NCI-H69 (cell line): ENCODE results near the gene HOTAIR.
A peak's percentile ranks its signal among the peaks of the same experiment; 100 is the strongest.

Experiments used
- DNase-seq: peaks from one replicate; lab custom pipeline; 2025; lab: John Stamatoyannopoulos, UW

The HOTAIR gene

GRCh38 chr12:54011665-54012532 is 37.1 kb upstream of the HOTAIR start:
- DNase-seq: no peak

GRCh38 chr12:54010972-54011664 is 36.4 kb upstream of the HOTAIR start:
- no peak for DNase-seq

- no peak for DNase-seq
These were observed 35.6 kb upstream of the HOTAIR start for GRCh38 chr12:54010053-54010971.

GRCh38 chr12:54009171-54010052 is 34.7 kb upstream of the HOTAIR start:
- DNase-seq: peak; percentile 54

- no peak for DNase-seq
These were observed 33.5 kb upstream of the HOTAIR start for GRCh38 chr12:54008260-54008552.

- DNase-seq: no peak
These were observed 32.9 kb upstream of the HOTAIR start for GRCh38 chr12:54007538-54008259.

GRCh38 chr12:54006559-54007220 is 31.9 kb upstream of the HOTAIR start:
- DNase-seq: no peak

- peak; percentile 85 for DNase-seq
These were observed 31.3 kb upstream of the HOTAIR start for GRCh38 chr12:54005853-54006558.

GRCh38 chr12:54005531-54005852 is 30.7 kb upstream of the HOTAIR start:
- no peak for DNase-seq

GRCh38 chr12:54004841-54005530 is 30.2 kb upstream of the HOTAIR start:
- DNase-seq: no peak

- DNase-seq: no peak
These were observed 29.5 kb upstream of the HOTAIR start for GRCh38 chr12:54004063-54004840.

- DNase-seq: no peak
These were observed 28.9 kb upstream of the HOTAIR start for GRCh38 chr12:54003625-54004024.

GRCh38 chr12:54002915-54003389 is 28.2 kb upstream of the HOTAIR start:
- no peak for DNase-seq

- DNase-seq: no peak
These were observed 27.6 kb upstream of the HOTAIR start for GRCh38 chr12:54002278-54002914.

GRCh38 chr12:54001283-54002187 is 26.8 kb upstream of the HOTAIR start:
- peak; percentile 43 for DNase-seq
